ENCODE data around the gene STK36.

GRCh38 chr2:218720048-218721041, 48.5 kb downstream of the STK36 start:
- no peak for TF ChIP-seq CTCF (IDR thresholded peaks at IDR 0.05)
- TF ChIP-seq POLR2A (IDR thresholded peaks at IDR 0.05), result no peak
